HepG2 (cell line): Measurements from ENCODE around the gene NLRP4. TPM values are rescaled to one million over a fixed set of nuclear protein-coding genes. Genes with fewer than 3 reads are reported as not detected.

Source experiments
- ATAC-seq: fragments of 200-7000 bp; cut with Tn5 transposase; 3 replicates; pipeline ENCODE4 v1.9.1; 2020; ENCODE audit warnings: mild to moderate bottlenecking, moderate library complexity
- BruUV-seq: library from RNA; stranded (reverse); fragments of 400-500 nt; replicated peaks from 2 replicates; lab custom pipeline; 2021; lab: Mats Ljungman, UMichigan
- CTCF ChIA-PET: fragments of 300-600 bp; formaldehyde crosslinking; extraction: SDS; loops from one replicate; lab custom pipeline; 2021; ENCODE audit warnings: low total read pairs, inconsistent platforms, low intra/inter-chr PET ratio; lab: Yijun Ruan, JAX
- POLR2A ChIA-PET: fragments of 350-600 bp; sonication (Branson Sonifier 250); formaldehyde crosslinking; loops from one replicate; lab custom pipeline; 2020; ENCODE audit warnings: antibody characterized with exemption, inconsistent platforms; lab: Yijun Ruan, JAX
- DNase-seq: peaks from one replicate; pipeline ENCODE4 v3.0.0-alpha.2; 2015; ENCODE audit warnings: low spot score
- FAIRE-seq: peaks from 3 replicates; lab custom pipeline; 2011; peaks lifted over from hg19 to GRCh38; lab: Jason Lieb, UNC
- H2AFZ ChIP-seq: one replicate; pipeline ENCODE4 v1.6.1; 2011; ENCODE audit warnings: low read length, inconsistent platforms
- H3K27ac ChIP-seq: fragments of 300-600 bp; 3 replicates; pipeline ENCODE4 v1.8.0; 2011; ENCODE audit warnings: mixed run types, mild to moderate bottlenecking, mixed read lengths, low read length, inconsistent platforms; ENCODE audit not compliant: insufficient read depth; ENCODE audit errors: extremely low read length
- H3K27me3 ChIP-seq, 2 experiments: fragments of 200-600 bp in 1 of 2; 2 replicates in 1 of 2; 3 replicates in 1 of 2; pipeline versions ENCODE4 v1.6.0 to v1.8.0; 2011; ENCODE audit warnings: low read length in 2 of 2, mild to moderate bottlenecking in 2 of 2, moderate library complexity in 2 of 2, inconsistent platforms in 1 of 2; ENCODE audit not compliant: insufficient read depth in 2 of 2, control insufficient read depth in 1 of 2
- H3K36me3 ChIP-seq, 2 experiments: fragments of 200-600 bp in 1 of 2; replicated peaks in 1 of 2; 2 replicates in 1 of 2; 3 replicates in 1 of 2; pipeline versions ENCODE4 v1.5.1 to v1.8.0; 2011; ENCODE audit warnings: low read length in 2 of 2, inconsistent platforms in 1 of 2; ENCODE audit not compliant: insufficient read depth in 2 of 2, control insufficient read depth in 1 of 2
- H3K4me1 ChIP-seq: 2 replicates; pipeline ENCODE4 v1.5.1; 2012; ENCODE audit warnings: low read length, inconsistent platforms; ENCODE audit not compliant: insufficient read depth
- H3K4me2 ChIP-seq: 2 replicates; pipeline ENCODE4 v1.6.0; 2011; ENCODE audit warnings: low read depth, low read length, inconsistent platforms
- H3K4me3 ChIP-seq, 3 experiments: fragments of 200-600 bp in 1 of 3; sonication (generic), shearing (Covaris generic) in 1 of 3; replicated peaks in 1 of 3; 2 replicates each; pipeline ENCODE4 v1.5.1; 2011 to 2016; ENCODE audit warnings: low read length in 3 of 3, inconsistent platforms in 2 of 3, low read depth in 2 of 3, mild to moderate bottlenecking in 2 of 3, control low read depth in 1 of 3, mixed read lengths in 1 of 3; ENCODE audit not compliant: insufficient read depth in 1 of 3
- H3K79me2 ChIP-seq: one replicate; pipeline ENCODE4 v1.6.1; 2011; ENCODE audit warnings: low read length, inconsistent platforms; ENCODE audit not compliant: insufficient read depth
- H3K9ac ChIP-seq: 2 replicates; pipeline ENCODE4 v1.6.0; 2011; ENCODE audit warnings: mild to moderate bottlenecking, low read depth, low read length, inconsistent platforms; ENCODE audit not compliant: insufficient read depth
- H3K9me3 ChIP-seq: 2 replicates; pipeline ENCODE4 v1.5.1; 2012; ENCODE audit warnings: mild to moderate bottlenecking, low read length
- H4K20me1 ChIP-seq: 2 replicates; pipeline ENCODE4 v1.6.0; 2011; ENCODE audit warnings: inconsistent platforms, mild to moderate bottlenecking, low read length, moderate library complexity; ENCODE audit not compliant: insufficient read depth
- FOSL1 ChIP-seq: sonication (generic); formaldehyde crosslinking; IDR thresholded peaks from 2 replicates; pipeline ENCODE4 v1.9.0; 2021; ENCODE audit warnings: missing genetic modification reagents, borderline replicate concordance
- GMEB2 ChIP-seq: IDR thresholded peaks from 2 replicates; pipeline ENCODE4 v1.6.1; 2016; ENCODE audit warnings: missing biosample characterization, missing genetic modification reagents, low read depth
- KLF16 ChIP-seq, 2 experiments: sonication (generic) in 1 of 2; formaldehyde crosslinking in 1 of 2; IDR thresholded peaks; 2 replicates each; pipeline versions ENCODE4 v1.6.1 to v1.8.0; 2016 to 2023; ENCODE audit warnings: missing genetic modification reagents in 2 of 2, missing compliant biosample characterization in 1 of 2
- PLSCR1 ChIP-seq: sonication (generic); formaldehyde crosslinking; IDR thresholded peaks from 2 replicates; pipeline ENCODE4 v1.5.0; 2020; ENCODE audit warnings: missing genetic modification reagents, mild to moderate bottlenecking, borderline replicate concordance
- STAT6 ChIP-seq: sonication (generic); formaldehyde crosslinking; IDR thresholded peaks from 2 replicates; pipeline ENCODE4 v1.4.0; 2020; ENCODE audit warnings: missing genetic modification reagents, mild to moderate bottlenecking, borderline replicate concordance
- ZBTB21 ChIP-seq: sonication (generic); formaldehyde crosslinking; IDR thresholded peaks from 2 replicates; pipeline ENCODE4 v1.4.0; 2020; ENCODE audit warnings: missing genetic modification reagents
- ZNF20 ChIP-seq: sonication (generic); formaldehyde crosslinking; IDR thresholded peaks from 2 replicates; pipeline ENCODE4 v1.4.0; 2020; ENCODE audit warnings: mild to moderate bottlenecking, moderate library complexity, missing genetic modification reagents
- ZNF256 ChIP-seq: sonication (generic); formaldehyde crosslinking; conservative IDR thresholded peaks from 2 replicates; pipeline ENCODE4 v1.4.0; 2020; ENCODE audit warnings: missing genetic modification reagents
- ZNF382 ChIP-seq: sonication (generic); formaldehyde crosslinking; IDR thresholded peaks from 2 replicates; pipeline ENCODE4 v1.5.0; 2020; ENCODE audit warnings: missing genetic modification reagents, mild to moderate bottlenecking, borderline replicate concordance
- WGBS: methylation state at CpG from one replicate; pipeline ENCODE4 v1.1.6; 2017; ENCODE audit warnings: low lambda C conversion rate; 5-methylcytosine and 5-hydroxymethylcytosine counted together
- in situ Hi-C: cut with HindIII; loops from 2 replicates; pipeline ENCODE4 v1.10.0; 2017; ENCODE audit warnings: low pct_unique_long_range_greater_than_20kb; ENCODE audit not compliant: extremely low pct_ligation_motif_present
- intact Hi-C: fragments of 100-400 bp; cut with micrococcal nuclease; formaldehyde crosslinking; loops from one replicate; pipeline ENCODE4 v1.10.0; 2022; ENCODE audit not compliant: unreplicated experiment
- polyA plus RNA-seq, 8 experiments: library from polyadenylated mRNA; depleted of rRNA in 3 of 8; stranded (reverse) in 7 of 8; unstranded in 1 of 8; fragments of >200 nt; fragmentation: Illumina TruSeq in 4 of 8; extraction: Trizol in 4 of 8; gene quantifications; 2 replicates each; pipeline versions ENCODE4 v1.2.1 to v1.2.3, GENCODE V29; 2011 to 2016; ENCODE audit warnings: low read depth in 4 of 8, missing spikeins in 1 of 8, mixed read lengths in 1 of 8; ENCODE audit not compliant: insufficient read depth in 1 of 8
- total RNA-seq, 5 experiments: library from RNA; depleted of rRNA; stranded (reverse); fragments of >200 nt; fragmentation: Illumina TruSeq; extraction: Trizol; gene quantifications; 2 replicates each; pipeline ENCODE4 v1.2.3, GENCODE V29; 2016; ENCODE audit warnings: low read depth in 1 of 5
- TF ChIP-seq, protein P1 (sequence below): sonication (generic); formaldehyde crosslinking; IDR thresholded peaks from 2 replicates; pipeline ENCODE4 v1.4.0; 2020; ENCODE audit warnings: mild to moderate bottlenecking, missing genetic modification reagents

The NLRP4 gene
- total and polyA plus RNA-seq, 2 of the 13 experiments (the other 11 are each of a cell fraction or from before 2014, with no cell fraction given) = not detected

DNA sequence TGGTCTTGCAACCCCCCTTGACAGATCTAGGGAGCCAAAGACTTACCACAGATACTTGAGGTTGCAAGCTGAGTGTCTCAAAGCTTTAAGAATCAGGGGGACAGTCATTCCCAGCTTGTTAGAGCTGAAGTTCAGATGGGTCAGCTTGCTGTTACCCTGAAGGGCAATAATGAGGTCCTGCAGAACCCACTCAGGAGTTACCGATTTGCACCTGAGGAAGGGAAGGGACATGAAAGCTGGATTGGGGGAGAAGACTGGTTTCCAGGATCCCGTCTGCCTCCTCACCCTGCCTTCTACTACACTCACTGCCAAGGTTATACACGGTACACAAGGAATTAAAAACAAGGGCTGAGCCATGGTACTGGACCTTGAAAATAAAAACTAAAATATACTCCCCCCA lies 71.4 kb downstream of the NLRP4 start:
- ChIA-PET POLR2A (no interaction called here), CTCF (no interaction called here)
- no peak for DNase-seq
- Histone ChIP-seq H3K36me3 (no peaks in the 10 kb centered on the region), H3K79me2 (no peaks in the 10 kb centered on the region)
- BruUV-seq = no TSS peak
- no peak for TF ChIP-seq ZNF256
- TF ChIP-seq, protein P1, sequence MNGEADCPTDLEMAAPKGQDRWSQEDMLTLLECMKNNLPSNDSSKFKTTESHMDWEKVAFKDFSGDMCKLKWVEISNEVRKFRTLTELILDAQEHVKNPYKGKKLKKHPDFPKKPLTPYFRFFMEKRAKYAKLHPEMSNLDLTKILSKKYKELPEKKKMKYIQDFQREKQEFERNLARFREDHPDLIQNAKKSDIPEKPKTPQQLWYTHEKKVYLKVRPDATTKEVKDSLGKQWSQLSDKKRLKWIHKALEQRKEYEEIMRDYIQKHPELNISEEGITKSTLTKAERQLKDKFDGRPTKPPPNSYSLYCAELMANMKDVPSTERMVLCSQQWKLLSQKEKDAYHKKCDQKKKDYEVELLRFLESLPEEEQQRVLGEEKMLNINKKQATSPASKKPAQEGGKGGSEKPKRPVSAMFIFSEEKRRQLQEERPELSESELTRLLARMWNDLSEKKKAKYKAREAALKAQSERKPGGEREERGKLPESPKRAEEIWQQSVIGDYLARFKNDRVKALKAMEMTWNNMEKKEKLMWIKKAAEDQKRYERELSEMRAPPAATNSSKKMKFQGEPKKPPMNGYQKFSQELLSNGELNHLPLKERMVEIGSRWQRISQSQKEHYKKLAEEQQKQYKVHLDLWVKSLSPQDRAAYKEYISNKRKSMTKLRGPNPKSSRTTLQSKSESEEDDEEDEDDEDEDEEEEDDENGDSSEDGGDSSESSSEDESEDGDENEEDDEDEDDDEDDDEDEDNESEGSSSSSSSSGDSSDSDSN (CRISPR knock-in tag) = no peak
- TF ChIP-seq, all 625 proteins: peak for 0
- Histone ChIP-seq H3K9ac (no peak overlapping the region), H3K4me2 (no peak overlapping the region), H3K27me3 (peaks cover 0 to 10% of the 10 kb centered on the region in 2 experiments; a peak in 1 of 5 replicates), H3K4me3 (no peak overlapping the region), H3K27ac (no peak overlapping the region), H2AFZ (no peak overlapping the region), H3K9me3 (no peaks in the 10 kb centered on the region), H3K4me1 (no peaks in the 10 kb centered on the region), H4K20me1 (no peaks in the 10 kb centered on the region)
- in situ Hi-C loops = no loop called here
- FAIRE-seq (no peak), ATAC-seq (no peak)
- WGBS = 39% methylated on average over 3 of the region's 3 CpGs
- intact Hi-C loops = no loop called here

DNA sequence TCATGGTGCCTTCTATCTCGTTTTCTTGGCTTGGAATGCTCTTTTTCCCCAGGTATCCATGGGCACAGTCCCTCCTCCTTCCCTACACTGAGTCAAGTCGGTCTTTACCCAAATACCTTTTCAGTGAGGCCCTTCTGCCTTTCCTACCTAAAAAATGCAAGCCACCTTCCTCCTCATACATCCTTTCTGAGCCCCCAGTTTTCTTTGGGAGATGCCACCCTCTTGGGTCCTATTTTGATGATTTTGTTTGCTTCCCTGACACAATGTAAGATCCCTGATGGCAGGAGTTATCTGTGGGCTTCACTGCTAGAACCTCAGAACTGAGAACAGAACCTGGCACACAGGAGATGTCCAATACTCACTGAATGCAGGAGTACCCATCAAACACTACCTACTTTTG lies 73.5 kb downstream of the NLRP4 start:
- 0% methylated on average over 2 of the region's 2 CpGs for WGBS
- in situ Hi-C loops = no loop called here
- no peak overlapping the region for H3K27ac ChIP-seq
- intact Hi-C loops = no loop called here
- no peak overlapping the region for H3K4me2 ChIP-seq
- ChIA-PET CTCF (no interaction called here), POLR2A (no interaction called here)
- H3K79me2 ChIP-seq = no peaks in the 10 kb centered on the region
- BruUV-seq = no TSS peak
- no peak overlapping the region for H2AFZ ChIP-seq
- no peak for ATAC-seq
- H3K4me3 ChIP-seq = no peak overlapping the region
- H3K36me3 ChIP-seq = no peaks in the 10 kb centered on the region
- H3K27me3 ChIP-seq = peaks cover 0 to 8% of the 10 kb centered on the region in 2 experiments; a peak in 1 of 5 replicates
- H3K9me3 ChIP-seq = no peaks in the 10 kb centered on the region
- no peaks in the 10 kb centered on the region for H3K4me1 ChIP-seq
- FAIRE-seq = no peak
- no peak for DNase-seq
- H3K9ac ChIP-seq = no peak overlapping the region
- no peaks in the 10 kb centered on the region for H4K20me1 ChIP-seq
- TF ChIP-seq KLF16 (CRISPR knock-in tag; IDR thresholded peaks at IDR 0.05) = no peak
- no peak for TF ChIP-seq ZNF20 (CRISPR knock-in tag)
- TF ChIP-seq PLSCR1 = no peak
- no peak for TF ChIP-seq ZNF382 (CRISPR knock-in tag)
- no peak for TF ChIP-seq STAT6 (CRISPR knock-in tag)
- TF ChIP-seq FOSL1 = no peak
- TF ChIP-seq GMEB2 (CRISPR knock-in tag) = no peak
- no peak for TF ChIP-seq ZBTB21 (CRISPR knock-in tag)
